ENCODE measurements around the gene PHLPP2. TPM values are rescaled to one million over a fixed set of nuclear protein-coding genes. Genes with fewer than 3 reads are reported as not detected.

PHLPP2 gene
- total RNA-seq, 1 donor from 2014 or later: 13.0 TPM

DNA sequence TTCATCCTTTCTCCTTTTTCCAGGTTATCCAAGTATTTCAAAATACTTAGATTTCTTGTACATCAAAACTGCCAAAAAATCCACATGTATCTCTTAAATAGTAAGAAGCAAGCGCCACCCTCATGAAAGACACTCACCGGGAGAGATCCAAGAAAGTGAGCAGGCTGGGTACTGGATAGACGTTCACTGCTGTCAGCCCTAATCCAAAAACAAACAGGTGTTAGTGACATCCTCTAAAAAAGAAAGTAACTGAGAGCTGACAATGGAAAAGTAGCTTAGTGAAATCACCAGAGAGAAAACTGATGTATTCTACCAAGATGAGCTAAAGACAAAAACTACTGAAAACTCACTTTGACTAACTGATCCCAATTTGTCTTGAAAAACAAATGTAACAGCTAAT is 52.4 kb downstream of the PHLPP2 start:
- H3K9me3 Mint-ChIP-seq (ENCODE audit: unreplicated experiment): no peaks in the 10 kb centered on the region
- H3K27me3 Mint-ChIP-seq (ENCODE audit: unreplicated experiment): no peaks in the 10 kb centered on the region
- no peak overlapping the region for H3K4me3 Mint-ChIP-seq (ENCODE audit: unreplicated experiment)
- TF ChIP-seq, protein P1, sequence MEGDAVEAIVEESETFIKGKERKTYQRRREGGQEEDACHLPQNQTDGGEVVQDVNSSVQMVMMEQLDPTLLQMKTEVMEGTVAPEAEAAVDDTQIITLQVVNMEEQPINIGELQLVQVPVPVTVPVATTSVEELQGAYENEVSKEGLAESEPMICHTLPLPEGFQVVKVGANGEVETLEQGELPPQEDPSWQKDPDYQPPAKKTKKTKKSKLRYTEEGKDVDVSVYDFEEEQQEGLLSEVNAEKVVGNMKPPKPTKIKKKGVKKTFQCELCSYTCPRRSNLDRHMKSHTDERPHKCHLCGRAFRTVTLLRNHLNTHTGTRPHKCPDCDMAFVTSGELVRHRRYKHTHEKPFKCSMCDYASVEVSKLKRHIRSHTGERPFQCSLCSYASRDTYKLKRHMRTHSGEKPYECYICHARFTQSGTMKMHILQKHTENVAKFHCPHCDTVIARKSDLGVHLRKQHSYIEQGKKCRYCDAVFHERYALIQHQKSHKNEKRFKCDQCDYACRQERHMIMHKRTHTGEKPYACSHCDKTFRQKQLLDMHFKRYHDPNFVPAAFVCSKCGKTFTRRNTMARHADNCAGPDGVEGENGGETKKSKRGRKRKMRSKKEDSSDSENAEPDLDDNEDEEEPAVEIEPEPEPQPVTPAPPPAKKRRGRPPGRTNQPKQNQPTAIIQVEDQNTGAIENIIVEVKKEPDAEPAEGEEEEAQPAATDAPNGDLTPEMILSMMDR (IDR thresholded peaks at IDR 0.05): no peak
- no peak overlapping the region for H3K27ac Mint-ChIP-seq (ENCODE audit: unreplicated experiment)
- no peak for DNase-seq (ENCODE audit: extremely low spot score, unreplicated experiment)
- H3K4me1 Mint-ChIP-seq (ENCODE audit: unreplicated experiment): no peaks in the 10 kb centered on the region
- peaks cover 48% of the 10 kb centered on the region for H3K36me3 Mint-ChIP-seq (ENCODE audit: unreplicated experiment)

DNA sequence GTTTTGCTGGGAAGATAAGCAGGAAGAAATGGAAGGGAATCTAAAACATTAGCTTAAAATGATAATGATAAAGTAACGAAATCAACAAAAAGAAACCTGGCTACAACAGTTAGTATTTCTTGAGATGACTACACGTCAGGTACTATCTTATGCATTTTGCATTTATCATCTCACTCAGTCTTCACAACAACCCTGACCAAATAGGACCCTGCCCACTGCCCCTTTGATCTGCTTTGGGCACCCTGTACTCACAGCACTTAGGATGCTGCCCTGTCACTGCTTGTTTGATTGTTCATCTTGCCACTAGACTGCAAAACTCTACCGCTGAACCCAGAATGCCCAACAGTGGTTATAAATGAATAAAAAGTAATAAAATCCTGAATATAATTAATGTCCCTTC is 53.3 kb downstream of the PHLPP2 start:
- DNase-seq (ENCODE audit: extremely low spot score, unreplicated experiment): no peak
- Mint-ChIP-seq H3K36me3 (ENCODE audit: unreplicated experiment) (peaks cover 51% of the 10 kb centered on the region), H3K4me3 (ENCODE audit: unreplicated experiment) (no peak overlapping the region), H3K4me1 (ENCODE audit: unreplicated experiment) (no peaks in the 10 kb centered on the region), H3K9me3 (ENCODE audit: unreplicated experiment) (no peaks in the 10 kb centered on the region), H3K27ac (ENCODE audit: unreplicated experiment) (no peak overlapping the region), H3K27me3 (ENCODE audit: unreplicated experiment) (no peaks in the 10 kb centered on the region)
- TF ChIP-seq, protein P1 (IDR thresholded peaks at IDR 0.05): no peak

DNA sequence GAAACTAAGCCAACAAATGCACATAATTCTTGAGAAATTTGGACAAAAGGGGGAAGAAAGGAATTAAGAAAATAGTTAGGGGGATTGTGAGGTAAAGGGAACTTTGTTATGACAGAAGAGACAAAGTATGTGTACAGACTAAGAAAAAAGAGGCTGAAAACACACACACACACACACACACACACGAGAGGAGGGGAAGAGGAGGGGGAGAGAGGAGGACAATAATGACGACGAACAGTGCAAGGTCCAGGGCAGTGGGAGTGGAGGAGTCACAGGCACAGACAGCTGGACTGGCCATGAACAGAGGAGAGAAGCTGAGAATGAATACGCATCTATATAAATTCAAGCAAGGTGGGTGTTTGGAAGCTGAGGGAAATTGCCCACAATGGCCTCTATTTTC is 54.0 kb downstream of the PHLPP2 start:
- Mint-ChIP-seq H3K27me3 (ENCODE audit: unreplicated experiment) (no peaks in the 10 kb centered on the region), H3K4me3 (ENCODE audit: unreplicated experiment) (no peak overlapping the region), H3K4me1 (ENCODE audit: unreplicated experiment) (no peaks in the 10 kb centered on the region), H3K9me3 (ENCODE audit: unreplicated experiment) (no peaks in the 10 kb centered on the region), H3K27ac (ENCODE audit: unreplicated experiment) (no peak overlapping the region), H3K36me3 (ENCODE audit: unreplicated experiment) (peaks cover 52% of the 10 kb centered on the region)
- no peak for DNase-seq (ENCODE audit: extremely low spot score, unreplicated experiment)
- TF ChIP-seq, protein P1 (IDR thresholded peaks at IDR 0.05): no peak

- Mint-ChIP-seq H3K9me3 (ENCODE audit: unreplicated experiment) (no peaks in the 10 kb centered on the region), H3K27me3 (ENCODE audit: unreplicated experiment) (no peaks in the 10 kb centered on the region), H3K4me3 (ENCODE audit: unreplicated experiment) (no peak overlapping the region), H3K27ac (ENCODE audit: unreplicated experiment) (no peak overlapping the region), H3K36me3 (ENCODE audit: unreplicated experiment) (peaks cover 51% of the 10 kb centered on the region), H3K4me1 (ENCODE audit: unreplicated experiment) (no peaks in the 10 kb centered on the region)
- TF ChIP-seq, protein P1 (IDR thresholded peaks at IDR 0.05): peak; percentile 16
- no peak for DNase-seq (ENCODE audit: extremely low spot score, unreplicated experiment)
Measured at GRCh38 chr16:71669926-71670536, 54.5 kb downstream of the PHLPP2 start.

DNA sequence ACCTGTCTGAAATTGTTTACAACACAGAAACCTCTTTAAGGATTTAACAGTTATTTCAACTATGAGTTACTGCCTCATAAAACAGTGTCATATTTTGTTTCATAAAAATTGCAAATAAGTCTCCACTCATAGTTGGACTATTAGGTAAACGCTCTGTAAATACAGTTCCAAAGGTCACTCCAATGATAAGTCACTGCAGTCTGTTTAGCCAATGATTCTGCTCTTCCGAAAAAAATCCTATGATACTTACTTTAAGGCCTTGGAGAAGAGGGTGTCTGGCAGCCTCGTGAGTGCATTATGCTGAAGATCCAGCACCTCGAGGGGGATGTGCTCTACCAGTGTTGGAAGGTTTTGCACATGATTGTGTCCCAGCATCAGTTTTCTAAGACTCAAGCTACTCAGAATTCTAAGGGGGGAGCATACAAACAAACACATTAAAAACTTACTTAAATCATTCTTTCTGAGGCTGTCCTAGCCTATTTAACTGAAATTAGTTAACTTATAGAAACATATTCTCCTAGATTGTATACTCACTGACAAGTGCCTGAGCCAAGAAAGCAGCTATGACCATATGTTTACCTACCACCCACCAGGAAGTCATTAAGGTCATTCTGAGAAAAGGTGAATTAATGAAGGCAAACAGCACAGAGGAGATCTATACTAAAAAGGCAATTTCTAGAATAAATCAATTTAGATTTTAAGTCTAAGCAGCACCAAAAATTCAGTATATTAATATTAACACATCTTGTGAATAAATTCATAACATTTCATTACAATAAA is 57.4 kb downstream of the PHLPP2 start:
- Mint-ChIP-seq H3K27me3 (ENCODE audit: unreplicated experiment) (no peaks in the 10 kb centered on the region), H3K4me3 (ENCODE audit: unreplicated experiment) (no peak overlapping the region), H3K9me3 (ENCODE audit: unreplicated experiment) (no peaks in the 10 kb centered on the region), H3K4me1 (ENCODE audit: unreplicated experiment) (no peaks in the 10 kb centered on the region), H3K27ac (ENCODE audit: unreplicated experiment) (no peak overlapping the region), H3K36me3 (ENCODE audit: unreplicated experiment) (peaks cover 52% of the 10 kb centered on the region)
- no peak for DNase-seq (ENCODE audit: extremely low spot score, unreplicated experiment)
- TF ChIP-seq, protein P1 (IDR thresholded peaks at IDR 0.05): no peak

All from osteocyte (in vitro differentiated cells).